NCI-H226 (cell line): ENCODE measurements around the gene ZFHX2.

ENCODE experiments used
- DNase-seq: peaks from one replicate; pipeline ENCODE4 v3.0.0-alpha.2; 2015

ZFHX2 gene

GRCh38 chr14:23513818-23514643 is 37.5 kb downstream of the ZFHX2 start:
- DNase-seq = no peak

DNA sequence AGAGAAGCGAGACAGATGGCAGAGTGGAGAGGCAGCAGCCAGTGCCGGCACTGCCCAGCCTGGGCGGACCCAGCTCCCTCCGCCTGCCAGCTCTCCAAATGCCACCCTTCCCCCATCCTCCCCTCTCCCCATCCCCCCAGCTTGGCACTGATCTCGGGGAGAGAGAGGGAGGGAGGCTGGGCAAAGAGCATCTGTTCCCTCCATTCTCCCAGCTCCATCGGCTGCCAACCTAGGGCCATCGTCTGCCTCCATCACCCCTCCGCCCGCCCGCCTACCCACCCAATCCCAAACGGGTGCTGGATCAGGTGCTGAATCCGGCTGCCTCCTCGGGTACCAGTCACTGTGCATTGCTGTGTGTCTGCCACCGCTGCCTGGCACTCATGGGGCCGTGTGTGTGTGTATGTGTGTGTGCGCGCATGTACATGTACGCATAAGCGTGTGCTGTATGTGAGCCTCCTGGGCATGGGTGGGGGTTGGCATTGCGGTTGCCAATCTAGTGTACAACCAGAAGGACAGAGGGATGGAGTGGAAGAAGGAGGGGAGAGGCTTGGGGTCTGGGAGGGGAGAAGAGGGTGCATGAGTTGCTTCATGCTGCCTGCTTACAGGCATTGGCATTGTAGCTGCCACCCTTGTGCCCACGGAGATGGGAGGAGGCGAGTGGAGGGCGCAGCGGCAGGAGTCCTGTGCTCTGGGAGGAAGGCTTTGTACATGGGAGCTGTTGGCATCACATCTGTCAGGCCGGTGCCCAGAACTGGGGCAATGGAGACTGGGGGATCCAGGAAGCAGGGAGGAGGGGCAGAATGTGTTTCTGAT is 38.4 kb downstream of the ZFHX2 start:
- DNase-seq = no peak

DNA sequence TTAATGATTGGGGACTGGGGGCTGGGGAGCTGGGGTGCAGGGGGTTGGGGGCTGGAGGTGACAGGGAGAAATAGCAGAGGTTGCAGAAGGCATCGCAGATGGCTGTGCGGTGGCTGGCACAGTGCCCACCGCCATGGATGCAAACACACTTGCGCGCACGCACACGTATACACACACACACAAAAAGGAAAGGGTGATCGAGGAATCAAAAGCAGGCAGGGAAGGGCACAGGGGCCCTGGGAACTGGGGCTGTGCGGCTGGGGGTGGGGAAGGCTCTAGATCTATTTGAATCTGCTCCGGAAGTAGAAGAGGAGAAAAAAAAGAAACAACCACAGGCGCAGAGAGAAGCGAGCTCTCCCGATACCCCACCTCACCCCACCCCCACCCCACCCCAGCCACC is 39.4 kb downstream of the ZFHX2 start:
- no peak for DNase-seq

GRCh38 chr14:23494223-23494622 is 57.3 kb downstream of the ZFHX2 start:
- peak; percentile 50 for DNase-seq

DNA sequence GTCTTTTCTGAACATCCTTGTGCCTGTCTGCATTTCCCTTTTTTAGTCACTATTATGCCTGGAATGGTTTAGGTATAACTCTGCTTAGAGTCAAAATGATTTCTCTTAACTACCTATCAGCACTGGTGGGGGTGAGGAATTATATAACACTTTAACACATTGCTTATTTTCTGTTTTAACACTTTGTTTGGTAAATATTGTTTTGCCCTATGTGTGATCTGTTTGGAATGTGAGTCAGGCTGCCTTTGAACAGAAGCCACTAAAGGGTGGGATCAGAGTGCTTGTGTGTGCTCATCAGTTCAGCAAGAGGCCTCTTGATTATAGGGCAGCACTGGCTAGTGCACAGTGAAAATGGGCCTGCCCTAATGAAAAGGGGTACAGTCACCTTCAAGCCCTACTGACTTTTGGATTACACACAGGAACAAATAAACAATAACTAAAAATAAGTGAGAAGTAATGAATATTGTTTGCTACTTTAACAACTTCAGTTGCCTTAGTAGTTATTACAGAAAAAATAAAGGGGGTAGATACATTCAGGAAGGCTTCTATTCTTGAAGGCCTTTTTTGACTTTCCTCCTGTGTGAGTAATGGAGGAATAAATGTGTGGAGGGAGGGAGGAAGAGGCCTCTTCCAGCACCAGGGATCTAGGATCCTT is 58.8 kb downstream of the ZFHX2 start:
- no peak for DNase-seq

GRCh38 chr14:23487216-23487615 is 64.3 kb downstream of the ZFHX2 start:
- DNase-seq = no peak

- no peak for DNase-seq
These were observed 65.5 kb downstream of the ZFHX2 start for GRCh38 chr14:23486036-23486435.

GRCh38 chr14:23485326-23485725 is 66.2 kb downstream of the ZFHX2 start:
- DNase-seq = no peak

- no peak for DNase-seq
These were observed 68.2 kb downstream of the ZFHX2 start for GRCh38 chr14:23483236-23483854.

- no peak for DNase-seq
These were observed 68.8 kb downstream of the ZFHX2 start for GRCh38 chr14:23482823-23483148.

DNA sequence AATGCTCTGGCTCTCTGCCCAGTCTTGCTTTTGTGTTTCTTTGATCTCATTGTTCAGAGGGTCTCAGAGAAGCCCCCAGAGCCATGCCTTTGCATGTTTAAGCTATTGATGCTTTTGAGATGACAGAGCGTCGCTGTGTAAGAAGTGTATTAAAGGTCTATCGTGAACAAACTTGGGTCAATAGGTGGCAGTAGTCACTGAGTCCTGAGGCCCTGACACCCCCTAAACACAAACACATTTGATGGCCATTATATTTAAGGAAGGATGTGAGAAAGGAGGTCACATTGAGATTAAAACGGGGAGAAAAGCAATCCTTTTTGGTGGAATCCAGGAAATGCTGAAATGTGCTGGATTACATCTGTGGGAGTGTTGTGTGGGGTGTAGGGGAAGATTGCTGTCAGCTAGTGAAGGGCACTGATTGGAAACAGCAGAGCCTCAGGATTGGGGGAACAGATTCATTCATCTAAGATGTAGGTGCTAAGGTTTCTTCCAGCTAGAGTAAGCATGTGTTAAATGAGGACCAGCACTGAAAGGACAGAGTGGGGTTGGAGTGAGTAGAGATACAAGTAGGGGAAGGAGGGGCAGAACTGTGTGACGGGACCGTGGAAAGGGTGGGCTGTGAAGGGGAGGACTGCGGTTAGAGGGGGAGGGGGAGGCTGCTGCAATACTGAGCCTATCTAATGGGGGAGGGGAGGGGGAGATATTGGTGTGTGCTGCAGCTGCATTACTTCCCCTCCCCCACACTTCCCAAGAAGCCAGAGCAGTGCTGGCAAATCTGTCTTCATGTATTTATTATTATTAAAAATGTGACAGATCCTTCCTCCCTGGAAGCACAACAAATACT is 69.4 kb downstream of the ZFHX2 start:
- no peak for DNase-seq

GRCh38 chr14:23481362-23481970 is 70.1 kb downstream of the ZFHX2 start:
- no peak for DNase-seq

GRCh38 chr14:23478109-23478759 is 73.3 kb downstream of the ZFHX2 start:
- peak; percentile 46 for DNase-seq

DNA sequence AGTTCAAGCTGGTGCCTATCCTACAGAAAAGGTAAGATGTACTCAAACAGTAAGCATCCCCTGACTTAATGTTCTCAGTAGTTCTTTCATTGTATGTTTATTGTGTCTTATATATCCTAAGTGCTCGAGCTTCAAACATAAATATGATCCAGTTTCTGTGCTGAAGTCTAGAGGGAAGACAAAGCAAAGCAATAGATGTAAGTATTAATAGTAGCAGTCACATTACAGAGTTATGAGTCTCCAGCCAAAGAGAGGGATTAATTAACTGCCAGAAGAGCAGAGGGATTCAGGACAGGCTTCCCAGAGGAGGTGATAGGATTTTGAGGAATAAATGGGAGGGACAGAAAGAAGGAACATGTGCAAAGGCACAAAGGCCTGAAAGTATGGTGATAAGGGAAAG is 80.6 kb downstream of the ZFHX2 start:
- DNase-seq = no peak
